Measurements from ENCODE around the gene GATB. TPM values are rescaled to one million over a fixed set of nuclear protein-coding genes. Genes with fewer than 3 reads are reported as not detected.

GATB gene
- total RNA-seq, 4 donors from 2014 or later: 26.6 to 49.2 (median 32.6) TPM

DNA sequence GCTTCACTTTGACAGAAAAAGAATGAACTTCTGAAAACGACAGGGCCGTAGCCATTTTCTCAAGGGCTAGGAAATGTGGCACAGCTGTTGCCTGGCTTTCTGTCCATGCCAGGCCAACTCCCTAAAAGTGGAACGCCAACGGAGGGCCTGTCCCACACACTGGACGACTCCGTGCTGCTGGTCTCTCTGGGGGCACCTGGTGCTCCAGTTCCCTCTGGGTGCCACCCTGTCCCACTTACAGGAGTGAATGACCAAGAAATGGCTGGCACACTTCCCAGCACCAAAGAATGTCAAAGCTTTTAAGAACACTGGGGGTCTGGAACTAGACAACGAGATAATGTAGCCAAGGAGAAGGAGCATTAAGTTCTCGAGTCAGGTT lies 40.9 kb downstream of the GATB start:
- H3K27ac ChIP-seq: peak overlapping the region in 2 of 4 donors; percentile 1 to 52
- TF ChIP-seq, protein P1, sequence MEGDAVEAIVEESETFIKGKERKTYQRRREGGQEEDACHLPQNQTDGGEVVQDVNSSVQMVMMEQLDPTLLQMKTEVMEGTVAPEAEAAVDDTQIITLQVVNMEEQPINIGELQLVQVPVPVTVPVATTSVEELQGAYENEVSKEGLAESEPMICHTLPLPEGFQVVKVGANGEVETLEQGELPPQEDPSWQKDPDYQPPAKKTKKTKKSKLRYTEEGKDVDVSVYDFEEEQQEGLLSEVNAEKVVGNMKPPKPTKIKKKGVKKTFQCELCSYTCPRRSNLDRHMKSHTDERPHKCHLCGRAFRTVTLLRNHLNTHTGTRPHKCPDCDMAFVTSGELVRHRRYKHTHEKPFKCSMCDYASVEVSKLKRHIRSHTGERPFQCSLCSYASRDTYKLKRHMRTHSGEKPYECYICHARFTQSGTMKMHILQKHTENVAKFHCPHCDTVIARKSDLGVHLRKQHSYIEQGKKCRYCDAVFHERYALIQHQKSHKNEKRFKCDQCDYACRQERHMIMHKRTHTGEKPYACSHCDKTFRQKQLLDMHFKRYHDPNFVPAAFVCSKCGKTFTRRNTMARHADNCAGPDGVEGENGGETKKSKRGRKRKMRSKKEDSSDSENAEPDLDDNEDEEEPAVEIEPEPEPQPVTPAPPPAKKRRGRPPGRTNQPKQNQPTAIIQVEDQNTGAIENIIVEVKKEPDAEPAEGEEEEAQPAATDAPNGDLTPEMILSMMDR (IDR thresholded peaks at IDR 0.05): no peak
- TF ChIP-seq POLR2A (IDR thresholded peaks at IDR 0.05) (no peak), EP300 (IDR thresholded peaks at IDR 0.05) (no peak)
- peaks cover 0 to 17% (median 0%) of the 10 kb centered on the region in 3 donors for H3K36me3 ChIP-seq

DNA sequence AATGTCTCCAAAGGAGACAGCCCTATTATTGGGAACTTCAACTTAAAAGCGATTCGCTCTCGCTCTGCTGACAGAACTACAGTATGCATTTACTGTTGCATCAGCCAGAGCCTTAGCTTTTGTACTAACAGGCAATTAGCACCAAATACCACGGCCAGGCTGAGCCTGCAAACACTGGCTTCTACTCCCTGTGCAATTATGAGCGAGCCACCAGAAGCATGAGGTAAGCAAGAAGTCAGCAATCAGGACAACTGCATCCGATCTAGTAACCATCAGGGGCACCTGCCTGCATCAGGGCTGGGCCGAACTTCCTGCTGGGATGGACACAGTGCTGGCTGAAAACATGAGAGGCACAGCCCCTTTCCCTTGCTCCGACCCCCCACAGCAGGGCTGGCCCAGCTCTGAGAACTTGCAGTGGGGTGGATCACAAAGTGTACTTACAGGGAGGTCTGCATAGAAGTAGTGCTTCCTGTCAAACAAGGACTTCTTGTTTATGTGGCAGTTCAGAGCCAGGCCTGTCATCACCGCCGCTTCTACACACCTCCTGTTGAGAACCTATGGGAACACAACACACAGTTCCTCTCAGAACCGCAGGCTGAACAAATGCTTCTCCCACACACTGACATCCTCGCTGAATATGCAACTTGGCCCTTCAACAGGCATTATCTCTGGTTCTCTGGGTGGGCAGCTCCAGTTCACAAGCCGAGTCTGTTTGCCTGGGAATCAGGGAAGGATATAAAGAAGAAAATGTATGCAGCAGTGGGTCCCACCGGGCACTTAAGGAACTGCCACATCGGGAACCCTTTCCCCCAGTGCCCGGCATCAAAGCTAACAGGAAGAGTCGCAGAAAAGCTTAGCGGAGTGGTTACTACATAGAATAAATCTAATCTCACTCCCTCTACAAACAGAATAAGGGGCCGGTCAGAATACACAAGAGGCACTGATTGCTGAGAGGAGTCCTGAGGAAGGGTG lies 41.5 kb downstream of the GATB start:
- Histone ChIP-seq H3K36me3 (peaks cover 0 to 22% (median 0%) of the 10 kb centered on the region in 3 donors), H3K9me3 (no peaks in the 10 kb centered on the region), H3K4me3 (no peak overlapping the region), H3K27ac (peak overlapping the region in 2 of 4 donors; percentile 1 to 52), H3K27me3 (no peaks in the 10 kb centered on the region), H3K4me1 (peaks cover 0 to 20% (median 8%) of the 10 kb centered on the region in 4 donors)
- TF ChIP-seq EP300 (IDR thresholded peaks at IDR 0.05): no peak
- DNase-seq (ENCODE audit: low spot score in 2 of 2): no peak
- 73 to 77% methylated on average over 19 of the region's 19 CpGs for WGBS, 2 donors

More for the DNA sequence above, 40.9 kb downstream of the GATB start:
- 80 to 84% methylated on average over 8 of the region's 8 CpGs for WGBS, 2 donors
- H3K4me3 ChIP-seq: no peak overlapping the region
- H3K4me1 ChIP-seq: peaks cover 0 to 20% (median 8%) of the 10 kb centered on the region in 4 donors
- no peaks in the 10 kb centered on the region for H3K27me3 ChIP-seq
- no peaks in the 10 kb centered on the region for H3K9me3 ChIP-seq
- no peak for DNase-seq (ENCODE audit: low spot score in 2 of 2)

DNA sequence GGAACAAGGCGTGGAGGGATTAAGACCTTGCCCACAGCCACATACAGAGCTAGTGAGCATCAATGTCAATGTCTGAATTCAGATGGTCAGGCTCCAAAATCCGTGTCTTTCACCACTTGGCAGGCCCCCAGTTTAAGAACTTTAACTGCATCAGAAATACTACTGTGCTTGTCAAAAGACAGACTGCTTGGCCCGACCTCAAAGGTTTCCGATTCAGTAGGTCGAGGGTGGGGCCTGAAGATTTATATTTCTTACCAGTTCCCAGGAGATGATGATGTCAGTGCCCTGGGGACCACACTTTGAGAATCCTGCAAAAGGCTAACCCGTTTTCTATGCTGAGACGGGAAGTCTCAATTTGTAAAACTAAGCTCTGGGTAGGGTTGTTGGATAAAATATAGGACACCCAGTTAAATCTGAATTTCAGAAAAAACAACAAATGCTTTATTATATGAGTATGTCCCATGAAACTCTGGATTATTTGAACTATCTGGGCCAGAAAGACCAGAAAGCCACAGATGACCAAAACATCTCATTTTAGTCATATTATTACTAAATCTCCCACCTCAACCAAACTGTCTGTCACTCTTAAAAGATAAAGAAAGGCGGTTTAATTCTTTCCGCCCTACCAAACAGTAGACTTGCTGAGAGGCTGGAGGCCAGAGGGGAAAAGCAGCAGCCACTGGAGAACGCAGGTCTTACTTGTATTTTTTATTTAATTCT lies 42.7 kb downstream of the GATB start:
- Histone ChIP-seq H3K4me1 (peaks cover 0 to 20% (median 8%) of the 10 kb centered on the region in 4 donors), H3K4me3 (no peak overlapping the region), H3K36me3 (peaks cover 0 to 32% (median 0%) of the 10 kb centered on the region in 3 donors), H3K9me3 (no peaks in the 10 kb centered on the region), H3K27me3 (no peaks in the 10 kb centered on the region), H3K27ac (peak overlapping the region in 3 of 4 donors; percentile 18 to 70 (median 58))
- no peak for DNase-seq (ENCODE audit: low spot score in 2 of 2)
- TF ChIP-seq, protein P1 (IDR thresholded peaks at IDR 0.05): no peak
- no peak for TF ChIP-seq EP300 (IDR thresholded peaks at IDR 0.05)
- TF ChIP-seq POLR2A (IDR thresholded peaks at IDR 0.05): no peak
- 59 to 62% methylated on average over 10 of the region's 10 CpGs for WGBS, 2 donors

DNA sequence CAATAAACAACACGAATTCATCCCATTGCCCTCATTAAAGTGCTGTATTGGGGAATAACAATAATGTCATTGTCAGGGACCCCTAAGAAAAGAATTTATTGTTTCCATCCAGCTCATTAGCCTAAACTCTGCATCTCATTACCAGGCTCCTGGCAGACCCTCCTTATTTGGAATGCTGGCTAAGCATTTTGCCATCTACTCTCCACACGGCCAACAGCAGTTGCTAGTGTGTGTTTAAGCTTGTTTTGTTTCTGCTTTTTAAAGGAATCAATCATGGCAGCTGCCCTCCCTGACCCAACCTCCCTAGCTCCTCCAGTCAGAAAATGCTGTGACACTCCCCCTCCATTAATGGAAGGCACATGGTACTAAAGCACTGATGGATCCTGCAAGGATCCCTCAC lies 43.5 kb downstream of the GATB start:
- 41 to 52% methylated on average over 2 of the region's 2 CpGs for WGBS, 2 donors

DNA sequence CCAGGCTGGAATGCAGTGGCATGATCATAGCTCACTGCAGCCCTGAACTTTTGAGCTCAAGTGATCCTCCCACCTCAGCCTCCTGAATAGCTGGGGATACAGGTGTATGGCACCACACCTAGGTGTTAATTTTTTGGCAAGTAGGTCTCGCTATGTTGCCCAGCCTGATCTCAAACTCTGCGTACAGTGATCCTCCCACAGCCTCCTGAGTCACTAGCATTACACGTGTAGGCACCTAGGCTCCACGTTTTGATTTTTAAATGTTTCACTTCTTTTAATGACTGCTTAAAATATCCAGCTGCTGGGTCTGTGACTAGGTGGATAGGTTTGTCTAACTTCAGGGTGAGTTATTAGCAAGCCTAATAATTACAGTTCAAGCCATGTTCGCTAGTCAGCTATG lies 44.5 kb downstream of the GATB start:
- WGBS, 2 donors: 75 to 77% methylated on average over 5 of the region's 5 CpGs
- peaks cover 0 to 20% (median 8%) of the 10 kb centered on the region in 4 donors for H3K4me1 ChIP-seq
- no peaks in the 10 kb centered on the region for H3K9me3 ChIP-seq
- no peak overlapping the region for H3K4me3 ChIP-seq
- H3K27ac ChIP-seq: peak overlapping the region in 2 of 4 donors; percentile 58 to 70
- H3K27me3 ChIP-seq: no peaks in the 10 kb centered on the region
- H3K36me3 ChIP-seq: peaks cover 0 to 37% (median 0%) of the 10 kb centered on the region in 3 donors
- DNase-seq (ENCODE audit: low spot score in 2 of 2): no peak
- no peak for TF ChIP-seq EP300 (IDR thresholded peaks at IDR 0.05)
- TF ChIP-seq, protein P1 (IDR thresholded peaks at IDR 0.05): no peak
- TF ChIP-seq POLR2A (IDR thresholded peaks at IDR 0.05): no peak

More for the DNA sequence above, 43.5 kb downstream of the GATB start:
- Histone ChIP-seq H3K9me3 (no peaks in the 10 kb centered on the region), H3K4me1 (peaks cover 0 to 20% (median 8%) of the 10 kb centered on the region in 4 donors), H3K36me3 (peaks cover 0 to 37% (median 0%) of the 10 kb centered on the region in 3 donors), H3K27ac (peak overlapping the region in 3 of 4 donors; percentile 38 to 70 (median 58)), H3K4me3 (no peak overlapping the region), H3K27me3 (no peaks in the 10 kb centered on the region)
- TF ChIP-seq POLR2A (IDR thresholded peaks at IDR 0.05): no peak
- TF ChIP-seq, protein P1 (IDR thresholded peaks at IDR 0.05): no peak
- no peak for TF ChIP-seq EP300 (IDR thresholded peaks at IDR 0.05)
- DNase-seq (ENCODE audit: low spot score in 2 of 2): no peak

Data from tibial nerve (tissue), 4 donors.